ENCODE data around the gene PPIL3. TPM values are rescaled to one million over a fixed set of nuclear protein-coding genes. Genes with fewer than 3 reads are reported as not detected.

The PPIL3 gene
- total RNA-seq, 1 donor from 2014 or later: 27.9 TPM

GRCh38 chr2:200828104-200828503, 60.8 kb downstream of the PPIL3 start:
- DNase-seq (no peak), ATAC-seq (ENCODE audit: poor library complexity) (no peak)
- intact Hi-C loops (cut with DNase I): no loop called here

- ATAC-seq (ENCODE audit: poor library complexity): no peak
- DNase-seq: no peak
- intact Hi-C loops (cut with DNase I): no loop called here
Measured at GRCh38 chr2:200821686-200822245, 67.1 kb downstream of the PPIL3 start.

Other genes starting within 250 kb of the PPIL3 start
- 72.2 TPM for gene BZW1, start 77.2 kb downstream of the PPIL3 start, total RNA-seq
- gene CLK1, start 24.4 kb downstream of the PPIL3 start, total RNA-seq: 44.1 TPM
- gene NIF3L1, start 294 bp upstream of the PPIL3 start, total RNA-seq: 15.3 TPM
- 20.4 TPM for gene ORC2, start 74.6 kb upstream of the PPIL3 start, total RNA-seq
- 12.0 TPM for gene HYCC2, start 182.6 kb upstream of the PPIL3 start, total RNA-seq
- gene NDUFB3, start 182.9 kb upstream of the PPIL3 start, total RNA-seq: 541 TPM
- 251 TPM for gene CFLAR, start 227.1 kb upstream of the PPIL3 start, total RNA-seq

All from Right ventricle myocardium superior (tissue), 1 donor.